Stimulated activated CD4-positive, alpha-beta T cell treated with anti-CD3 and anti-CD28 coated beads, Interleukin-4, amount 100 ng/mL, for 24 hours (primary cell): Measurements from ENCODE around the gene AAR2.
A peak's percentile ranks its signal among the peaks of the same experiment; 100 is the strongest.

Experiments
- DNase-seq: peaks from one replicate; pipeline ENCODE4 v3.0.0-alpha.2; 2020

AAR2 gene, protein sequence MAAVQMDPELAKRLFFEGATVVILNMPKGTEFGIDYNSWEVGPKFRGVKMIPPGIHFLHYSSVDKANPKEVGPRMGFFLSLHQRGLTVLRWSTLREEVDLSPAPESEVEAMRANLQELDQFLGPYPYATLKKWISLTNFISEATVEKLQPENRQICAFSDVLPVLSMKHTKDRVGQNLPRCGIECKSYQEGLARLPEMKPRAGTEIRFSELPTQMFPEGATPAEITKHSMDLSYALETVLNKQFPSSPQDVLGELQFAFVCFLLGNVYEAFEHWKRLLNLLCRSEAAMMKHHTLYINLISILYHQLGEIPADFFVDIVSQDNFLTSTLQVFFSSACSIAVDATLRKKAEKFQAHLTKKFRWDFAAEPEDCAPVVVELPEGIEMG

DNA sequence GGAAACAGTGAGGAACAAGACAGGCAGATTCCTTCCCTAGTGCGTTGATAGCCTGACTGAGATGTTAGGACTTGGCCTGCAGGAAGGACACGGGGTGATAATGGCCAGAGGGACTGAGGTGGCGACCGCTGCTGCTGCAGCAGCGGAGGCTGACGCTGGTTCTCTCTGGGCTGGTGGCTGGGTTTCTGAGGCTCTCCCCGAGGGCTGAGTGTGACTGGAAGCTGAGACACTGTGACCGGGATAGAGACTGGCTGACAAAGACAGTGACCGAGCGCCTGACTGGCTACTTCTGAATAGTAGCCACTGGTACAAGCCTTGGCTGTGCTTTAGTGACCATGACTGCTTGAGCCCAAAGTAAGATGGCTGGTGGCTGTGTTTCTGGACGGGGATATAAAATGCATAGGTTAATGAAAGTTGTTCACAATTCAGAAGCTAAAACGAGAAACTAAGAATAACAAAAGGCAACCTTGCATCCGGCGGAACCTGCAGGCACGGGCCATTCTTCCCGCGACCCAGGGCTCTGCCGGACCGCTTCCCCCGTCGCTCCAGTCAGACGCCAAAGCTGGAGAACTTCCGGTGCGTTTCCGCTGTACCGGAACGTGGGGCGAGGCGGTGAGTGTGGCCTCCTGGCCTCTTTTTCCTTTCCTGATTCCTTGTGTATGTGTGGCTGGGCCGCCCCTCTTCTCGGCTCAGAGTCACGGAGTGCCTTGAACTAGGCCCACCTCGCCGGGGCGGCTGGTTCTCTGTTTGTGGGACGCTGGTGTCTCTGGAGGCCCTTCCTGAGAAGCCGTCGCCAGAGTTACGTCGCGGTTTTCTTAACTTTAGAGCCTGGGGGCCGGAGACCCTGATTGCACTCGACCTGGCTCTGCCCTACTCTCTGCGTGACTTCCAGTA is at the start of gene AAR2:
Gene AAR2 (plus strand): TSS at position 587 of the 894 bp plus-strand sequence. CDS start 3,391 bp downstream, outside the sequence.
- peak; percentile 84 for DNase-seq

DNA sequence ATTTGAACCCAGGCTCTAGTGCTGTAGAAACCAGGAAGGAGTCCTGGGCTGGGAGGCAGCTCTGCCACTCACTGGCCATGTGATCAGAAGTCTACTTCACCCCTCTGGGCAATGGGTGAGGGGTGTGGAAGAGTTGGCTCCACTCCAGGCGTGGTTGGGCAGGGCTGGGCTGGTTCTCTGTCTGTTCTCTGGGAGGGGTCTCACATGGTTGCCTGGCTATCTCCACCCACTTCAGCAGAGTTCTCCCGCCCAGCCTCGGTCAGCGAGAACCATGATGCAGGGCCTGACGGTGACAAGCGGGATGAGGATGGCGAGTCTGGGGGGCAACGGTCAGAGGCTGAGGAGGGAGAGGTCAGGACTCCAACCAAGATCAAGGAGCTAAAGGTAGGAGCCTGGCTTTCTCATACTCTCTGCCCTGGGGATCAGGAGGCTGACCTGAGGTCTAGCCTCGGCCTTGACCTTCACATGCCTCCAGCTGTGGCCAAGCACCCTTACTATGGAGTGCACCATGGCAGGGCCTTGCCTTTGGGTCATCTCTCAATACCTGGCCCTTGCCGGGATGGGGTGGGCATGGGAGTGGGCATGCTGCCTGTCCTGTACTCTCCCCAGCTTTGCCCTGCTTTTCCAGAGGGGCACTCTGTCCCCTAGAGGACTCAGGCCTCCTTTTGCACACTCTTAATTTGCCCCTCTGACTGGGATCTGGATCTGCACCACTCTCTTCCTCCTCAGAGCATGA is 42.1 kb upstream of the AAR2 start:
- no peak for DNase-seq

DNA sequence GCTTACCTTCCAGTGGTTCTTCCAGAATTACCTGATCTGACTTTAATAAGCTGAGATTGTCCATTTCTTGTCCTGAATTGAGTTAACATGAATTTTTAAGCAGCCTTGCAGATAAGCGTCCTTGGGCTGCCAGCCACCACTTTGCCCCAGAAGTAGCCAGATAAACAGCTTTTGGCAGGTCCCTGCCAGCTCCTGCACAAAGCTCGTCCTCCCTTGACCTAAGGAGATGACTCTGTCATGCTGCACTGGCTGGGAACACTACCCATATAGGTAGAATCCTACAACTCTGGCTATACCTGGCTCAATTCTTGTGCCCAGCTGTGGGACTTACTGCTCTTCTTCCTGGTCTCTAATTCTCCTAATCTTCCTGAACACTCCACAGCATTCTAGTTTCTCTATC is 39.6 kb upstream of the AAR2 start:
- DNase-seq, result no peak

DNA sequence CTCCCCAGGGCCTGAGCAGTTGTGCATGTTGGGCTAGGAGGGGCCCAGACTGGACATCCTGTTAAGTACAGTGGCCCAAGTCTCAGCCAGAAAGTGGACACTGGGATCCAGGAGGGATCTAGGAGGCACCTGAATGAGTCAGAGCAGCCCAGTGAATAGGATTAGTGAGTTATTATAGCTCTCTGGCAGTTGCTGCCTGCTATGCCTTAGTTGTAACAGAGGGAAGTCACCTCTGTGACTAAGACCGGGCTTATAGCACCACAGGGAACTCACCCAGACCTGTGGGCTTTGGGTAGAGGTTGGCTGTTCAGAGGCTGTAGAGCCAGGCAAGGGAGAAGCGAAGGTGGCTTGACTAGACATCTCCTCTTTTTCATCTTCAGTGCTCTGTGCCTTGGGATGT is 39.0 kb upstream of the AAR2 start:
- DNase-seq, result no peak

DNA sequence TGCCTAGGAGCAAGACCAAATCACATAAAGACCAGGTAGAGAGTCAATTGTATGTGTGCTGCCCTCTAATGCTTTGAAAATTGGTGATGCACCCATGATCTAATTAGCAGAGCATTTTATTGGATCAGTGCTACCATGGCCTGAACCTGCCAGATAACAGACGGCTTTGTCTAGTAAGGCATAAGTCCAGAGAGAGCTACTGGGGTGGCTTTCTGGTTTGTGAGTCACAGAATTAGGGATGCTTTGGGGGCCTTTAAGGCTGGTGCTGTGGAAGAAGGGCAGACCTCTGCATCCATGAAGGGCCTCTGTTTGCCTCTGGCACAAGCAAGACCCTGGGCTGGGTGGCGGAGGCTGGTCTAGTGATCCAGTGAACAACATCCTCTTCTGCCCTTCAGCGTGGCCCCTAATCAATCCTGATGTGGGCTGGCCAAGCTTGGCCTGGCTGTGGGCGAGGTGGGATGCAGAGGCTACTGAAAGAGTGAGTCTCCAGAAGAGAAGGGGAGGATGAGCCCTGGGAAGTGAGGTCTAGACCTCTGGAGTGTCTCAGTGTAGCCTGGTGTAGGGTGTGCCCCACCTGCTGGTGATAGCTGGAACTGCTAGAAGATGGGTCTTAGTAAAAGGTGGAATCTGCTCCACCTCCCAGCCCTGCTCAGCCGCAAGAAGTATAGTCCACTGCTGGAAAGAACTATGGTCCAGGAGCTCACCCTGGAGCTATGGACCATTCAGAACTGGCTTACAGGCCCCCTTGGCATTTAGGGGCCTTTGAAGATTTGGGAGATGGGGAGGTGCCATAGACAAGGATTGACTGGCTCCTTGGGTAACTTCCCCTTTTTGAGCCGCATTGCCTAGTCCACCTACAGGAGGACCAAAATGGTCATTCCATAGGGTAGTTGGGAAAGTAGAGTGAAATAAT is 36.7 kb upstream of the AAR2 start:
- peak; percentile 82 for DNase-seq

DNA sequence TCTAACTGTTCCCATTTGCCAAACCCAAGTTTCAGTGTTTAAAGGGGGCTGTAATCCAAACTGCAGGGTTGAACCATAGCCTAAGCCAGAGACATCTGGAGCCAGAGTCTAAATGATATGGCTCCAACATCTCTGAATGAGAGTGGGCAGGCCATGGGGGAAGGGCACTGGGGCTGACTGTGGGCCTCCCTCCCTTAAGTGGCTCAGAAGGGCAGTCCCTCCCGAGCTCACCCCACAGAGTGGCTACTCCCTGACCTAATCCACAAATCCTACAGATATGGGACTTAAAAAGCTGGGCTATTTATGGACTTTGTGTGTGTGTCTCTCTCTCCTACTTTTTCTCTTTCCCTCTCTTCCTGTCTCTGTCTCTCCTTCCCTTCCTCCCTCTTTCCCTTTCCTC is 35.8 kb upstream of the AAR2 start:
- DNase-seq, result no peak

DNA sequence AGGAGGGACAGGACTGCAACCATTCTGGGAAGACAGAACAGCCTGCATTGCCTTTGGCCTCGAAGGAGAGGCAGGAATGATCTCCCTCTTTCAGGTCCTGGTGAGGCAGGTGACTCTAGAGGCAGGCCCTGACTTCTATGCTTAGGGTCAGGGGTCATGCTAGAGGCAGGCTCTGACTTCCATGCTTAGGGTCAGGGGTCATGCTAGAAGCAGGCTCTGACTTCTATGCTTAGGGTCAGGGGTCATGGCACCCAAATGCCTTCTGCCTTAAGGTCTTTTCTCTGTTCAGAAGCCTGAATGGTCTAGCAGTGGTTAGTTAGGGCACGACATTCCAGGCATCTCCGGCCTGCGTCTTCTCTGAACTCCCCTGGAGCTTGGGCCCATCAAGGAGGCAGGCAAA is 35.1 kb upstream of the AAR2 start:
- no peak for DNase-seq

DNA sequence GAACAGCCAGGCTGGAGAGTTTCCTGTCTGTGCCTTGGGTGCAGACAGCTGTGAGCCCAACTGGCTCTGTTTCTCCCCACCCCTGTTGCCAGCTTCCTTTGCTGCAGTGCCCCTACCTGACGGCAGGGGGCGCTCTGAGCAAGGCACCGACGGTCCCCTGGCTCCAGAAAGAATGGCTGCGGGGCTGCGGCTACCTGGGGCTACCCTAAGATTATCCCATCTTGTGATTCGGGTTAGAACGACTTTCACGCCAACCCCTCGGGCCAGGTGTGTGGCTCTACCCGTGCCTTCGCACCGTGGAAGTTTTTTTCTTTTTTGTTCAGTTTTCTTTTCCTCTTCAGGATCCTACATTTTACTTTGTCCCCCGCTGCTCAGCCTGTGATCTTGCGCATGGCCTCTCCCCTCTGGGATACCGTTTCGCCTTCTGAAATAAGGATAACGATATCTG is 33.4 kb upstream of the AAR2 start:
- DNase-seq, result peak; percentile 81

DNA sequence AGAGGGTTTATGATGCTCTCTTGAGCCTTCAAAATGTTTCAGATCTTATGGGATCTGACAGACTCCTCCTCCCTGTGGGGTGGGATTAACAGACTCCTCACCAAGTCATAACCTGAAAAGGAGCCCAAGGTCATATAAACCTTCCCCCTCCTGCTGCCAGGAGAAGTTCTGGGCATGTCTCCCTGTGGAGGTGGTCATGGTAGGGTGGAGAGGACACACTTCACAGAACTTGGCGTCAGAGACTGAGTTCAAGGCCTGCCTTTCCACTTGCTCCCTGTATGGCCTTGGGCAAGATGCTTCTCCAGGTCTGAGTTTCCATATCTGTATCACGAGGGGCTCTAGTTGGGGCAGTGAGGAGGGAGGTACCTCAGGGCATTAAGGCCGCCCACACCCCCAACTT is 32.4 kb upstream of the AAR2 start:
- no peak for DNase-seq

DNA sequence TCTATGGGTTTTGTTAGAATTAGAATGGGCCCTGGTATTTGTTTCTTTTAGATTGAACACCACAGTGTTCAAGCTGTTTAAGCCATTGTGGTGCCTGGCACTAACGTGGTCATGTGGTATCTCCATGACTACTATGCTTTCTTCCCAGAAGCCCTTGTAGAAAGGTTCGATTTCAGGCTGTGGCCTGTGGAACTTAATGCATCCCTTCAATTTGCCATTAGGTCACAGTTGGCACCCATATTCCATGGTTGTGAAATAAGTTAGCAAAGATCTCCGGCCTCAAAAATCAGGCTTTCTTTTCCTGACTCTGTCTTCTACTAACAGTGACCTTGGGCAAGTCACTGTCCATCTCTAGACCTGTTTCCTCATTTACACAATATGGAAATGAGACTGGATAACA is 31.3 kb upstream of the AAR2 start:
- DNase-seq, result no peak

DNA sequence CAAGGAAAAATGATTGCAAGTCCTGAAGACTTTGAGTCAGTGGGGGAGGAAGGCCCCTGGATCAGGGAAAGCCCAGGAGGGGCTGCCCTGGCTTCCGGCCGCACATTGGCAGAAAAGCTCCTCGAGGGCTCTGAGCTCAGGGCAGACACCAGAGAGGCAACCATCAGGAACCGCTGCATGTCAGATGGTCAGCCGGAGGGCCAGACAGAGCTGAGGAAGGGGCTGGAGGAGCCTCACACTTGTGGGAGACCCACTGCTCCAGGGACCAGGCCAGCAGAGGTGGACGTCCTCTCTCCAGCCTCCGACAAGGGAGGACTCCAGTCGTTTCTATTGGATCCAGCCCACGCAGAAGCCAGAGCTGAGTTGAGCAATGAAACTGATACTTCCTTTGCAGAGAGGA is 30.2 kb upstream of the AAR2 start:
- no peak for DNase-seq

DNA sequence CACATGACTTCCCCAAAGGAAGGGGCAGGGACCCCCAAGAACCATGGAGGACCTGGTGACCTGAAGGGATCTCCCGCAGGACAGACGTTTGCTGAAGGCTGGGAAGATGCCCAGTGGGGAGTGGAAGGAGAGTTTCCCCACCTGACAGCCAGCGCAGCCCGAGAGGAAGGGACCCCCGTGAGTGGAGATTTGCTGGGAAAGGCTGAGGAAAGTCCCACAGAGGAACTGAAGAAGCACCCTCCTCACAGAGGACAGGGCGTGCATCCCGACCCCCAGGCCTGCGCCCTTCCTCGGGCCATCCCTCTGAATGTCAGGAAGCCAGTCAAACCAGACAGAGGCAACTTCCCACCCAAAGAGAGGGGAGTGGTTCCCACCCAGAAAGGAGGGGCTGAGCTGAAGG is 29.6 kb upstream of the AAR2 start:
- no peak for DNase-seq

DNA sequence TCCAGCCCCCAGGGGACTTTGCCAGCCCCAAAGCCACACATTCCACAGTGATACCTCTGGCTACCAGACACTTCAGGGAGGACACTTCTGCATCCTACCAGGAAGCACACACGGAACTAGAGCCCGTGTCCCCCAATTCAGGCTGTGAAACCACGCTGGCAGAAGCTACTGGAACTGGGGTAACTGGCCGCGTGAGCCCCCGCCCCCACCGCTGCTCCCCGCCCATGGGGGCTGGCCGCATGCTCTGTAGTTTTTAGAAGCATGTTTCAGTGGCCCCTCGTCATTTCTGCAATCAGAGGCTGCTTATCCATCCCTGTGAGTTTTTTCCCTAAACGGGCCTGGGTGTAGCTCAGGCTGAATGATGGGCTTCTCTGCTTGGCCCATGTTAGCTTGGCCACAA is 28.7 kb upstream of the AAR2 start:
- no peak for DNase-seq

DNA sequence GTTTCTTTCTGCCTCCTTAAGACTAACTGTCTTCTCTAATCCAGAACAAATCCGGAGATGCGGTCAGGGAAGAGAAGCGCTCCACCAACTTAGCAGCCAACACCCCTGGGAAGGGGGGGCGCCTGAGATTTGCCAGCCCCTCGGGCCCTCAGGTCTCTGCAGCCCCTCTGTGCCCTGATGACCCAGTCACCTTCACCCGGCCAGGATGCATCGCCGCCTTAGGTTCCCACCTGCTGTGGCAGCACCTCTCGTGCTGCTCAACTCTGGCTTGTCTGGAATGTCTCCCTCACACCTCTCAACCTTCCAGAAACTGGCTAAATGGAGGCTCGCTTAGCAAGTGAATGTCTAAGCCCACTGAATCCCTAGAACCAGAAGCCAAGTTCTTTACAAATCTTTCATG is 28.0 kb upstream of the AAR2 start:
- DNase-seq, result no peak

DNA sequence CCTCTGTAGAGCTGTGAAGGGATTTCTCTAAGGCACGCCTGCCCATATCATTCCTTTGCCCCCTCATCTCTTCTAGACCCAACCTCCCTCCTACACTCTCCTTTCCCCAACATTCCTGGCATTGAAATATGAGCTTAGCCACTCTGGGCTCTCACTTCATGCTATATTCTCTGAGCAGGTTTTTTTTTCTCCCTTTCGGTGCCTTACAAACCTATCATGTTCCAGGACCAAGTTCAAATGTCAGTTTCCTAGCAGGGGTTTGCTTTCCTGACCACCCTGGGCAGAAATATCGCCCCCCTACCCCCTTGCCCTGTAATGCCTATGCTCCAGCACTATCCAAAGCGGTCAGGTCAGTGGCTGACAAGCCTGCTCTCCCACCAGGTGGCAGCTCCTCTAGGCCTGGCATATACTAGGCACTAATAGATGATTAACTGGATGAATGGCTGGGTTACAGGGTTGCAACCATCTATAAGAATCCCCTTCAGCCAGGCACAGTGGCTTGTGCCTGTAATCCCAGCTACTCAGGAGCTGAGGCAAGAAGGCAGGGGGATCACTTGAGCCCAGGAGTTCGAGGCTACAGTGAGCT is 25.7 kb upstream of the AAR2 start:
- no peak for DNase-seq

DNA sequence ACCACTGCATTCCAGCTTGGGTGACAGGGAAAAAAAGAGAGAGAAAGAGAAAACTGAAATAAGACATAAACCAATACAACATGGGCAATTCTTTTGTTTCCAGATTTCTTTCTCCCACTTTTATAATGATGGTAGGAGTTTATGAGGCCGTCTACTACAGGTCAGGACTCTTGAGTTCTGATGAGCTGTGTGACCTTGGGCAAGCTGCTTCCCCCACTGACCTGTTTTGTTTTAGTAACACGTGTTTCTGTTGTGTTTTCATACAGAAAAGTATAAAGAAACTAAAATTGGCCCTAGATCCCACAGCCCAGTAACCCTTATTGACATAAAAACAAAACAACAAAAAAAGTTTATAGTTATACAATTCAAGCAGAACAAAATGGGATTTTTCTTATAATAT is 22.9 kb upstream of the AAR2 start:
- no peak for DNase-seq

DNA sequence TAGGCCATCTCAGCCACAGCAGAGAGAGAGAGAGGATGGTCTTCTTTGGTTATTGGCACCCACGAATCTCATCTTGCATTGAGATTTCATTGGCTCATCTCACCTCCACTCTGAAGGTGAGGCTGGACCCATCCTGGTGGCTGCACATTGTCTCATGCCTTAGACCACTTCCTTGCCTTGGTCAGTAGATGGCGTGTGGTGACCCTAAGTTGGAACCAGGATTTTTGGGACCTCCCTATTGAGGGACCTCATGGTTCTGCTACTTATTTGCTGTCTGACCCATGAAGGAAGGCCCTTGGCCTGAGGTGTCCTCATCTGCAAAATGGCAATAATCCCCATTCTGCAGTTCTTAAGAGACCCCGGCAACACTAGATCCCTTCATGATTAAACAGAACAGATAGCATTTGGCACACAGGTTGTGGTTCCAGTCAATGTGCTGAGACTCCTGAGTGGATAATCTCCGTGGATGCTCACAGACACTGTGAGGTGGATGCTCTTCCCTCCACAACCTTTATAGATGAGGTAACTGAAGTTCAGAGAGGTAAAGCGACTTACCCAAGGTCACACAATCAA is 21.5 kb upstream of the AAR2 start:
- no peak for DNase-seq

DNA sequence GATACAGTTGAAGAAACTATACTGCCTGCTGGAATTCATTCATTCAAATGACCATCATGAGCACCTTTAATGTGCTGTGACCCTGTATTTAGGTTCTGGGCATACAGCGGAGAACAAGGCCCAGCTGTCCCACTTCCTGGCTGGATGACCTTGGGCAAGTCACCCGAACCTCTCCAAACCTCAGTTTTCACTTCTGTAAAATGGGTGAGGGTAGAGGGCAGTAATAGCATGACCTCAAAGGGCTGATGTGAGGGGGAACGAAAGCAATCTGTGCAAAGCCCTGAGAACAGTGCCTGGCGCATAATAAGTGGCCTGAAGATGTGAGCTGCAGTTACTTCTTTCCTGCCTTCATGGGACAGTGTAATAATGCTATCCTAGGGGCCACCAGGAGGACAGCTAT is 20.5 kb upstream of the AAR2 start:
- no peak for DNase-seq

DNA sequence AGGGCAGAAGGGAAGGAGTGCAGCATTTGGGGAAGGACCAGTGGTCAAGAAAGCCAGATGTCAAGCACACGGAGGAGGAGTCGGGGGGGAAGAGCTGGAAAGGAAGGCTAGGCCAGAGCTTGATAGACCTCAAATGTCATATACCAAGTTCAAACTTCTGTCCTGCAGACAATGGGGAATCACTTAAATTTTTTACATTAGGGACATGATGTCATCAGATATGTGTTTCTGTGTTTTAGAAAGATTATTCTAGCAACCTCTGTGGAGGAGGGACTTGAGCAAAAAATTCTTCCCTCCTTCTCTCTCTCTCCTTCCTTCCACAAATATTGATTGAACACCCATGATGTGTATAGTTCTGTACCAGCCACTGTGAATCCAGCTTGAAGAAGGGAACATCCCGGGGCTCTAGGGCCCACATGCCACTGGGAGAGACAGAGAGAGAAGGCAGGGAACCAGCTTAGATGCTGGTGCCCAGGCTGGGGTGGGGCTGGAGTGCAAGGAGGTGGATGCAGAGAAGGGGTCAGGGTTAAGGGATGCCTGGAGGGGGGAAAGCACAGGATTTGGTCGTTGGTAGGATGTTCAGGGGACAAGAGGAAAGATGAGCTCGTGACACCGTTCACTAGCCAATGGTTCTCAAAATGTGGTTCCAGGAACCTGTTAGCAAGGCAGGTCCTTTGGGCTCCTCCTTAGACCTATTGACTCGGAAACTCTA is 19.8 kb upstream of the AAR2 start:
- DNase-seq, result no peak

DNA sequence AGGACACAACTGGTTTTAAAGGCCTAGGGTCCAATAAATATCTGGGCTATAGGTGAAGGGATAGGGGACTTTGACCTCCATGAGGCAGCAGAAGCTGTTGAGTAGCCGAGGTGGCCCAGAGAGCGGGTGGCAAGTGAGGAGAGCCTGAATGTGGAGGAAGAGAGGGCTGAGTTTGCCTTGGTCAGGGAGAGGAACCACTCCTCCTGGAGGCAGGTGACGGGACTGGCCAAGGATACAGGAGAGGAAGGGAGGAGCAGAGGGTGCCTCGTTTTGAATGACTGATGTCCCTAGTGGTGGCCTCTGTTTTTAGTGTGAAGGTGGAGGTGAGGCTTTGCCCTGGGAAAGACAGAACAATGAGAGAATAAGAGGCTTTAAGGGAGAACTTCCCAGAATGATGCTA is 19.1 kb upstream of the AAR2 start:
- no peak for DNase-seq
